BE2C (cell line): Measurements from ENCODE around the gene PIM3.

Experiments
- DNase-seq: peaks from one replicate; pipeline ENCODE4 v3.0.0-alpha.2; 2020
- H3K27me3 ChIP-seq: fragments of 250-450 bp; sonication (Bioruptor Pico); 2 replicates; pipeline ENCODE4 v1.5.1; 2020; ENCODE audit warnings: mild to moderate bottlenecking
- H3K36me3 ChIP-seq: fragments of 250-450 bp; sonication (Bioruptor Pico); 2 replicates; pipeline ENCODE4 v1.5.1; 2020; ENCODE audit warnings: mild to moderate bottlenecking
- H3K4me1 ChIP-seq: fragments of 250-450 bp; sonication (Bioruptor Pico); 2 replicates; pipeline ENCODE4 v1.5.1; 2020
- H3K4me3 ChIP-seq: 2 replicates; pipeline ENCODE4 v1.5.1; 2011; ENCODE audit warnings: low read depth, low read length
- H3K9me3 ChIP-seq: fragments of 250-450 bp; sonication (Bioruptor Pico); 2 replicates; pipeline ENCODE4 v1.5.1; 2020
- TF ChIP-seq, protein P1 (sequence below): IDR thresholded peaks from 2 replicates; pipeline ENCODE4 v1.5.1; 2012; ENCODE audit warnings: mild to moderate bottlenecking, low read depth, low read length

Gene PIM3

DNA sequence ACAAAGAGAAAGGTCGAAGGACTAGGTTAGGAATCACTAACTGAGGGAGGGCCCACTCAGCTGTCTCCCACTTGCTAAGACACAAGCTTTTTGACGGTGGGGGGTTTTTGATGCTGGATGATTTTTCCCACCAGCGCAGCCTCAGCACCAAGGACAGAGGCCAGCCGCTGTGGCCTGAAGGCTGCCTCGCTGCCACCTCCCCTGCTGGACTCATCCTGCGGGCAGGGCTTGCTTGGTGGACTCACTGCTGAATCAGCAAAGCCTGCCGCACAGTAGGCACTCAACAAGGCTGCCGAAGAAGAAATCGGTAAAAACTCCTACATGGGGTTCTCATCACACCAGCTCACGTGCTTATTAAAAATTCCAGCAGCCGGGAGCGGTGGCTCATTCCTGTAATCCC lies 45.0 kb upstream of the PIM3 start:
- Histone ChIP-seq H3K36me3 (peaks cover 14% of the 10 kb centered on the region), H3K27me3 (no peaks in the 10 kb centered on the region)
- TF ChIP-seq, protein P1, sequence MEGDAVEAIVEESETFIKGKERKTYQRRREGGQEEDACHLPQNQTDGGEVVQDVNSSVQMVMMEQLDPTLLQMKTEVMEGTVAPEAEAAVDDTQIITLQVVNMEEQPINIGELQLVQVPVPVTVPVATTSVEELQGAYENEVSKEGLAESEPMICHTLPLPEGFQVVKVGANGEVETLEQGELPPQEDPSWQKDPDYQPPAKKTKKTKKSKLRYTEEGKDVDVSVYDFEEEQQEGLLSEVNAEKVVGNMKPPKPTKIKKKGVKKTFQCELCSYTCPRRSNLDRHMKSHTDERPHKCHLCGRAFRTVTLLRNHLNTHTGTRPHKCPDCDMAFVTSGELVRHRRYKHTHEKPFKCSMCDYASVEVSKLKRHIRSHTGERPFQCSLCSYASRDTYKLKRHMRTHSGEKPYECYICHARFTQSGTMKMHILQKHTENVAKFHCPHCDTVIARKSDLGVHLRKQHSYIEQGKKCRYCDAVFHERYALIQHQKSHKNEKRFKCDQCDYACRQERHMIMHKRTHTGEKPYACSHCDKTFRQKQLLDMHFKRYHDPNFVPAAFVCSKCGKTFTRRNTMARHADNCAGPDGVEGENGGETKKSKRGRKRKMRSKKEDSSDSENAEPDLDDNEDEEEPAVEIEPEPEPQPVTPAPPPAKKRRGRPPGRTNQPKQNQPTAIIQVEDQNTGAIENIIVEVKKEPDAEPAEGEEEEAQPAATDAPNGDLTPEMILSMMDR: no peak

DNA sequence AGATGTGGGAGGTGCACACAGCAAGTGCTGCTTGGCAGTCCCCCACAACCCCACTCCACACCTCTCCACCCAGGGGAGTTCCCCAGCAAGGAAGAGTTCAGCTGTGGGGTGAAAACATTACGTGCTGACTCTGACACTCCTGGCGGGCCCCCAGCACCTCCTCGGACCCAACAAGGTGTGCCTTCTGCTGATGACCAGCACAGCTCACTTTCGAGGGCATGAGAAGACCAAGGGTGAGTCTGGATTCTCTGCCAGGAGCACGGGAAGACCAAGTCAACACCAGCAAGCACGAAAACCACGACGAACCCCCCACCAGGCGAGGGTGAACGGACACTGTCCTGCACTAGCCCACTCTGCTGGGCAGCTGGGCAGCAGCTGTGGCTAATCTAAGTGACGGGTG lies 43.7 kb upstream of the PIM3 start:
- no peaks in the 10 kb centered on the region for H3K27me3 ChIP-seq
- H3K36me3 ChIP-seq: peaks cover 14% of the 10 kb centered on the region
- no peaks in the 10 kb centered on the region for H3K4me1 ChIP-seq
- no peak overlapping the region; the same call in 1 of the 2 replicates for H3K4me3 ChIP-seq
- DNase-seq: no peak
- H3K9me3 ChIP-seq: no peaks in the 10 kb centered on the region
- TF ChIP-seq, protein P1: no peak

More for the DNA sequence above, 45.0 kb upstream of the PIM3 start:
- H3K4me3 ChIP-seq: no peak overlapping the region
- H3K9me3 ChIP-seq: no peaks in the 10 kb centered on the region
- no peak for DNase-seq
- no peaks in the 10 kb centered on the region for H3K4me1 ChIP-seq

DNA sequence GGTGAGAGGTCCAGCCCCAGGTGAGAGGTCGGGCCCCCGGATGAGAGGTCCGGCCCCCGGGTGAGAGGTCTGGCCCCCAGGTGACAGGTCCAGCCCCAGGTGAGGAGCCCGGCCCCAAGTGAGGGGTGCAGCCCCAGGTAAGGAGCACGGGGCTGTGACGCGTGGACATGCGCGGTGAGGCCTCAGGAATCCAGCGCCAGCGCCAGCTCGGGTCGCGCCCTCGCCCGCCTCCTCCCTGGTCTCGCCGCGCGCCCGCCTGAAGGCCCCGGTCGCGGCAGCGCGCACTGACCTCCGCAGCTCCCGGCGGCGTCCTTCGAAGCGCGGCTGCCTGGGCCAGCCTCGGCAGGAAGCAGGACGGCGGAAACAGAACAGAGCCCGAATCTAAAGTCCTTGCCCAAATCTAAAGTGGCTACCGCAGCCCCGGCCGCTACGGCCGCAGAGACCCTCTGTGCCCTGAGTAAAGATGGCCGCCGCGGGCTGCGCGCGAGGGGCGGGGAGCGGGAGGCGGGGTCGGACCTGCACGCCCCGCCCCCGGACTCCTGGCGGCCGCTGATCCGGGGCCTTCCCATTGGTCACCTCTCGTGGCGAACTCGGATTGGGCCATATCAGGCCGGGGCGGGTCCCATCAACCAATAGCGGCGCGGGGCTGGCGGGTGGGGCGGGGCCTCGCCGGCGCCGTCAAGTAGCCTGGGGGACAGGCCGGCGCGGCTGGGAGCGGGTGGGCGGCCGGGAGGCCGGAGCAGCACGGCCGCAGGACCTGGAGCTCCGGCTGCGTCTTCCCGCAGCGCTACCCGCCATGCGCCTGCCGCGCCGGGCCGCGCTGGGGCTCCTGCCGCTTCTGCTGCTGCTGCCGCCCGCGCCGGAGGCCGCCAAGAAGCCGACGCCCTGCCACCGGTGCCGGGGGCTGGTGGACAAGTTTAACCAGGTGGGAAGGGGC lies 42.3 kb upstream of the PIM3 start, which contains the start of the genes ALG12 and CRELD2:
Gene ALG12, minus strand, starts transcription at position 465 of the 937 bp plus-strand sequence. CDS start 4,673 bp downstream, outside the sequence.
Gene CRELD2, plus strand, starts transcription at position 661 of the 937 bp plus-strand sequence. Its CDS starts 136 bp downstream, at position 797.
- Histone ChIP-seq H3K27me3 (no peaks in the 10 kb centered on the region), H3K9me3 (no peaks in the 10 kb centered on the region), H3K4me1 (no peaks in the 10 kb centered on the region), H3K4me3 (peak within 1 kb of the TSS; percentile 80), H3K36me3 (peaks cover 4% of the 10 kb centered on the region)
- TF ChIP-seq, protein P1: no peak
- DNase-seq: peak; percentile 99

DNA sequence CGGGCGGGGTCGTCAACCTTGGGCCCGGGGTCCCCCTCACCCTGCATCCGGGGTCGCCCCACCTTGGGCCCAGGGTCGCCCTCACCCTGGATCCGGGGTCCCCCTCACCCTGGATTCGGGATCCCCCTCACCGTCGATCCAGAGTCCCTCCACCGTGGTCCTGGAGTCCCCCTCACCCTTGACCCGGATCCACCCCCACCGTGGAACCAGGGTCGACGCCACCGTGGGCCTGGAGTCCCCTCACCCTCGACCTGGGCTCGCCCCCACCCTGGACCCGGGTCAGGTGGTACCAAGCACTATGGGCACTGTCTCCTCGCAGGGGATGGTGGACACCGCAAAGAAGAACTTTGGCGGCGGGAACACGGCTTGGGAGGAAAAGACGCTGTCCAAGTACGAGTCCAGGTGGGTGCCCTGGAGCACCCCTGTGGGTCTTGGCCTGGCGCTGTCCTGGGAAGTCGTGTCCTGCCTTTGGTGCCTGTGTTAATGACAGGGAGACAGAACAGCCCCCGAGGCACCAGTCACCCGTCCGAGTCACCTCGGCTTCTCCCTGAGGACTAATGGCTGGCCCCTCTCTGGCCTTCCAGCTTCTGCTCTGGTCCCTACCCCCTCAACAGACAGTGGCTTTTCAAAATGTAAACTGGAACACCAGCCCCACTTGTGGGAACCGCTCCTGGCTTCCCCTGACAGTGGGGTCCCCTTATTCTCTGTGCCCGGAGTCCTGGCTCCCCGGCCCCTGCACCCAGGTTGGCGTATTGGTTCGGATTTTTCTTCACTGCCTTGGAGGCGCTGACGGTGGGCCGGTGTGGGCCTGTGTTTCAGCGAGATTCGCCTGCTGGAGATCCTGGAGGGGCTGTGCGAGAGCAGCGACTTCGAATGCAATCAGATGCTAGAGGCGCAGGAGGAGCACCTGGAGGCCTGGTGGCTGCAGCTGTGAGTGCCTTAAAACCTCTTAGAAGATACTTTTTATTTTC lies 41.4 kb upstream of the PIM3 start:
- Histone ChIP-seq H3K4me1 (no peaks in the 10 kb centered on the region), H3K36me3 (no peaks in the 10 kb centered on the region), H3K27me3 (no peaks in the 10 kb centered on the region), H3K9me3 (no peaks in the 10 kb centered on the region), H3K4me3 (peak overlapping the region; percentile 63)
- peak; percentile 24 for DNase-seq
- TF ChIP-seq, protein P1: no peak

DNA sequence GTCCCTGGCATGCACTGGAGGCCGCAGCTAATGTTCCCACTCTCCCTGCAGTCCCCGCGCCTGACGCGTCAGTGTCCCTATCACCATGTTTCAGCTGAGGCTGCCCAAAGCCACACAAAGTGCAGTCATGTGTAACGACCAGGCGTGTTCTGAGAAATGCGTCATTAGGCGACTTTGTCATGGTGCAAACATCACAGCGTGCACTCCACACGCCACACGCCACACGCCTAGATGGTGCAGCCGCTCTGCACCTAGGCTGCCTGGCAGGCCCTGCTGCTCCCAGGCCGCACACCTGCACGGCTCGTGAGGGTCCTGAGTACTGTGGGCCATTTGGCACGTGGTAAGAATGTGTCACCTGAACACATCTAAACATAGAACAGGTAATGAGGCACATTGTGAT lies 39.7 kb upstream of the PIM3 start:
- Histone ChIP-seq H3K4me1 (no peaks in the 10 kb centered on the region), H3K27me3 (no peaks in the 10 kb centered on the region), H3K4me3 (no peak overlapping the region), H3K9me3 (no peaks in the 10 kb centered on the region), H3K36me3 (no peaks in the 10 kb centered on the region)
- no peak for DNase-seq
- TF ChIP-seq, protein P1: no peak
